Activated CD4-positive, alpha-beta T cell treated with anti-CD3 and anti-CD28 coated beads, Interleukin-10, Interleukin-2, amounts not matched to agents 100 ng/mL and 50 ng/mL, durations not matched to agents 16 hours and 8 hours (primary cell): ENCODE results near the gene MAST4.
A peak's percentile ranks its signal among the peaks of the same experiment; 100 is the strongest.

ENCODE experiments used
- DNase-seq: peaks from one replicate; pipeline ENCODE4 v3.0.0-alpha.2; 2020

MAST4 gene

GRCh38 chr5:67029481-67029880 is 433.3 kb downstream of the MAST4 start:
- no peak for DNase-seq

GRCh38 chr5:67030289-67031056 is 434.3 kb downstream of the MAST4 start:
- no peak for DNase-seq

GRCh38 chr5:67031057-67031443 is 434.9 kb downstream of the MAST4 start:
- DNase-seq, result no peak

GRCh38 chr5:67031692-67032091 is 435.5 kb downstream of the MAST4 start:
- DNase-seq, result peak; percentile 67

- no peak for DNase-seq
Observed at GRCh38 chr5:67032921-67033664, 436.9 kb downstream of the MAST4 start.

- no peak for DNase-seq
Observed at GRCh38 chr5:67033880-67034651, 437.9 kb downstream of the MAST4 start.

GRCh38 chr5:67035098-67035740 is 439.0 kb downstream of the MAST4 start:
- no peak for DNase-seq

- no peak for DNase-seq
Observed at GRCh38 chr5:67037171-67037570, 441.0 kb downstream of the MAST4 start.

GRCh38 chr5:67038817-67039603 is 442.8 kb downstream of the MAST4 start:
- peak; percentile 20 for DNase-seq

GRCh38 chr5:67042176-67043003 is 446.2 kb downstream of the MAST4 start:
- DNase-seq, result no peak

- no peak for DNase-seq
Observed at GRCh38 chr5:67043796-67044511, 447.8 kb downstream of the MAST4 start.

- DNase-seq, result no peak
Observed at GRCh38 chr5:67045816-67046740, 449.9 kb downstream of the MAST4 start.

GRCh38 chr5:67047160-67047559 is 451.0 kb downstream of the MAST4 start:
- no peak for DNase-seq

- DNase-seq, result no peak
Observed at GRCh38 chr5:67047616-67048015, 451.4 kb downstream of the MAST4 start.

GRCh38 chr5:67050125-67050524 is 453.9 kb downstream of the MAST4 start:
- DNase-seq, result no peak

- no peak for DNase-seq
Observed at GRCh38 chr5:67050635-67051034, 454.4 kb downstream of the MAST4 start.

- DNase-seq, result no peak
Observed at GRCh38 chr5:67051164-67051563, 455.0 kb downstream of the MAST4 start.

- no peak for DNase-seq
Observed at GRCh38 chr5:67052034-67052433, 455.8 kb downstream of the MAST4 start.

GRCh38 chr5:67053229-67053628 is 457.0 kb downstream of the MAST4 start:
- no peak for DNase-seq
